GM23338 (cell line): ENCODE measurements around the gene ERI3. TPM values are rescaled to one million over a fixed set of nuclear protein-coding genes. Genes with fewer than 3 reads are reported as not detected.

Experiments used
- ATAC-seq: fragments of 200-7000 bp; cut with Tn5 transposase; 3 replicates; pipeline ENCODE4 v1.9.1; 2020
- DNase-seq: peaks from one replicate; pipeline ENCODE4 v3.0.0-alpha.2; 2015; ENCODE audit warnings: low spot score
- H2AFZ ChIP-seq: fragments of 200-600 bp; sonication (generic); 2 replicates; pipeline ENCODE4 v1.8.0; 2016; ENCODE audit warnings: antibody characterized with exemption, mild to moderate bottlenecking, moderate library complexity
- H3F3A ChIP-seq: fragments of 200-600 bp; sonication (generic); replicated peaks from 2 replicates; pipeline ENCODE4 v1.8.0; 2017; ENCODE audit warnings: antibody characterized with exemption, mixed run types, low read depth
- H3K27ac ChIP-seq: fragments of 200-600 bp; sonication (generic); 2 replicates; pipeline ENCODE4 v1.6.1; 2016; ENCODE audit warnings: low read depth
- H3K27me3 ChIP-seq: fragments of 200-600 bp; sonication (generic); 2 replicates; pipeline ENCODE4 v1.8.0; 2016; ENCODE audit warnings: mild to moderate bottlenecking, mixed run types, moderate library complexity; ENCODE audit not compliant: insufficient read depth
- H3K36me3 ChIP-seq: fragments of 200-600 bp; sonication (generic); 2 replicates; pipeline ENCODE4 v1.8.0; 2016; ENCODE audit warnings: mild to moderate bottlenecking; ENCODE audit not compliant: insufficient read depth
- H3K4me1 ChIP-seq: fragments of 200-600 bp; sonication (generic); 2 replicates; pipeline ENCODE4 v1.8.0; 2016; ENCODE audit warnings: mild to moderate bottlenecking, moderate library complexity; ENCODE audit not compliant: insufficient read depth
- H3K4me2 ChIP-seq: fragments of 200-600 bp; sonication (generic); 2 replicates; pipeline ENCODE4 v1.7.1; 2017; ENCODE audit warnings: mixed run types
- H3K4me3 ChIP-seq: fragments of 200-600 bp; sonication (generic); 2 replicates; pipeline ENCODE4 v1.6.1; 2016; ENCODE audit warnings: mixed run types
- H3K79me2 ChIP-seq: fragments of 200-600 bp; sonication (generic); replicated peaks from 2 replicates; pipeline ENCODE4 v1.8.0; 2017; ENCODE audit warnings: mild to moderate bottlenecking; ENCODE audit not compliant: insufficient read depth
- H3K9me2 ChIP-seq: fragments of 200-600 bp; sonication (generic); 2 replicates; pipeline ENCODE4 v1.8.0; 2017; ENCODE audit not compliant: insufficient read depth
- H4K20me1 ChIP-seq: fragments of 200-600 bp; sonication (generic); replicated peaks from 2 replicates; pipeline ENCODE4 v1.8.0; 2017; ENCODE audit warnings: mild to moderate bottlenecking; ENCODE audit not compliant: insufficient read depth
- H3K27ac Mint-ChIP-seq: 2 replicates; pipeline ENCODE4 v1.8.0; 2020; ENCODE audit warnings: inconsistent platforms, mild to moderate bottlenecking, moderate library complexity, mixed read lengths
- H3K27me3 Mint-ChIP-seq: 3 replicates; pipeline ENCODE4 v1.8.0; 2022; ENCODE audit warnings: low read depth, mild to moderate bottlenecking, moderate library complexity, mixed read lengths, inconsistent platforms; ENCODE audit not compliant: insufficient read depth, poor library complexity
- H3K36me3 Mint-ChIP-seq: 3 replicates; pipeline ENCODE4 v1.8.0; 2021; ENCODE audit warnings: low read depth, mild to moderate bottlenecking, inconsistent platforms, moderate library complexity, mixed read lengths
- H3K4me1 Mint-ChIP-seq: 3 replicates; pipeline ENCODE4 v1.8.0; 2020; ENCODE audit warnings: mild to moderate bottlenecking, inconsistent platforms, mixed read lengths
- H3K4me3 Mint-ChIP-seq: 3 replicates; pipeline ENCODE4 v1.8.0; 2021; ENCODE audit warnings: moderate library complexity, mild to moderate bottlenecking, inconsistent platforms, mixed read lengths
- H3K9me3 Mint-ChIP-seq: 3 replicates; pipeline ENCODE4 v1.8.0; 2020; ENCODE audit warnings: moderate library complexity, mild to moderate bottlenecking, inconsistent platforms, mixed read lengths
- CREB1 ChIP-seq: fragments of 250-450 bp; sonication (Bioruptor Pico); IDR thresholded peaks from 2 replicates; pipeline ENCODE4 v1.5.0; 2020; ENCODE audit warnings: low read depth, mild to moderate bottlenecking, moderate library complexity
- EZH2 ChIP-seq: fragments of 200-600 bp; sonication (generic); IDR thresholded peaks from one replicate; pipeline ENCODE4 v1.8.0; 2017; ENCODE audit warnings: antibody characterized with exemption, mild to moderate bottlenecking, low read depth; ENCODE audit not compliant: unreplicated experiment
- EZH2phosphoT487 ChIP-seq: fragments of 200-600 bp; sonication (generic); IDR thresholded peaks from one replicate; pipeline ENCODE4 v1.8.1; 2018; ENCODE audit warnings: antibody characterized with exemption; ENCODE audit not compliant: unreplicated experiment
- JUNB ChIP-seq: IDR thresholded peaks from one replicate; pipeline ENCODE4 v1.6.1; 2016; ENCODE audit warnings: antibody characterized with exemption; ENCODE audit not compliant: unreplicated experiment
- NANOG ChIP-seq: IDR thresholded peaks from 2 replicates; pipeline ENCODE4 v1.6.1; 2016; ENCODE audit warnings: antibody characterized with exemption, borderline replicate concordance
- POLR2AphosphoS5 ChIP-seq: IDR thresholded peaks from 2 replicates; pipeline ENCODE4 v1.6.1; 2016; ENCODE audit warnings: antibody characterized with exemption, low read depth
- STAT1 ChIP-seq: IDR thresholded peaks from one replicate; pipeline ENCODE4 v1.6.1; 2016; ENCODE audit warnings: antibody characterized with exemption; ENCODE audit not compliant: unreplicated experiment
- ZNF114 ChIP-seq: fragments of 250-450 bp; sonication (Bioruptor Pico); IDR thresholded peaks from 2 replicates; pipeline ENCODE4 v1.5.0; 2020; ENCODE audit warnings: mild to moderate bottlenecking, moderate library complexity
- ZNF331 ChIP-seq: fragments of 250-450 bp; sonication (Bioruptor Pico); IDR thresholded peaks from 2 replicates; pipeline ENCODE4 v1.5.0; 2020; ENCODE audit warnings: low read depth, mild to moderate bottlenecking, moderate library complexity
- ZNF462 ChIP-seq: fragments of 250-450 bp; sonication (Bioruptor Pico); IDR thresholded peaks from 2 replicates; pipeline ENCODE4 v1.5.0; 2020; ENCODE audit warnings: mild to moderate bottlenecking, moderate library complexity
- polyA plus RNA-seq: library from polyadenylated mRNA; unstranded; fragments of >200 nt; fragmentation: Nextera tagmentation; extraction: Ambion mirVana; gene quantifications from 2 replicates; pipeline ENCODE4 v1.2.1, GENCODE V29; 2016
- total RNA-seq: library from RNA; depleted of rRNA; stranded (reverse); fragments of >200 nt; shearing (Covaris generic); gene quantifications from 2 replicates; pipeline ENCODE4 v1.2.3, GENCODE V29; 2014
- TF ChIP-seq, protein P1 (sequence below): IDR thresholded peaks from one replicate; pipeline ENCODE4 v1.6.1; 2018; ENCODE audit warnings: antibody characterized with exemption; ENCODE audit not compliant: unreplicated experiment
- TF ChIP-seq, protein P2 (sequence below), 2 experiments: fragments of 200-600 bp in 1 of 2; sonication (generic) in 1 of 2; conservative IDR thresholded peaks; 2 replicates each; pipeline versions ENCODE4 v1.5.1 to v1.6.1; 2016 to 2017; ENCODE audit warnings: antibody characterized with exemption in 2 of 2, low read depth in 2 of 2, mild to moderate bottlenecking in 2 of 2, moderate library complexity in 1 of 2
- TF ChIP-seq, protein P3 (sequence below): IDR thresholded peaks from 2 replicates; pipeline ENCODE4 v1.6.1; 2016; ENCODE audit warnings: antibody characterized with exemption

The ERI3 gene
- total and polyA plus RNA-seq, 2 experiments from 2014 or later, result 63.0 to 70.1 TPM

DNA sequence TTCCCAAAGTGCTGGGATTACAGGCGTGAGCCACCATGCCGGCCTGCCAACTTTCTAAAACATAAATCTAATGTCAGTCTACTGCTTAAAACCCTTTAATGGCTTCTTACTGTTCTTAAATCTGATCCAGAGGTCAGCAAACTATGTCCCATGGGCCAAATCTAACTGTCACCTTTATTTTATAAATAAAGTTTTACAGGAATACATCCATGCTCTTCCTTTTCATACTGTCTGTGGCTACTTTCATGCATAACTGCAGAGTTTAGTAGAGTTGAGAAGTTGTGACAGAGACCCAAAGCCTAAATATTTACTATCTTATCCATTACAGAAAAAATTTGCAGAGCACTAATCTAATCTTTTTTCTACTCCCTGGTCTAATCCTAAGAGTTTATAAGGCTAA lies 3.8 kb downstream of the ERI3 start:
- no peaks in the 10 kb centered on the region for H3K9me2 ChIP-seq

More for the DNA sequence above, 3.8 kb downstream of the ERI3 start:
- ATAC-seq (no peak), DNase-seq (no peak)
- Histone ChIP-seq H4K20me1 (peaks cover 50% of the 10 kb centered on the region), H3K36me3 (no peaks in the 10 kb centered on the region), H3K4me1 (peaks cover 42% of the 10 kb centered on the region), H3K4me3 (no peak overlapping the region), H3K27ac (no peak overlapping the region), H3F3A (0 out of 2 replicates have a peak, but pooled peaks cover 8% of the 10 kb centered on the region), H3K27me3 (no peaks in the 10 kb centered on the region), H3K4me2 (no peak overlapping the region), H3K79me2 (peaks cover 83% of the 10 kb centered on the region), H2AFZ (no peak overlapping the region)
- peaks cover 6% of the 10 kb centered on the region; the same call in 1 of the 3 replicates for H3K36me3 Mint-ChIP-seq
- no peaks in the 10 kb centered on the region for H3K9me3 Mint-ChIP-seq
- H3K4me1 Mint-ChIP-seq, result peaks cover 58% of the 10 kb centered on the region
- H3K4me3 Mint-ChIP-seq, result no peak overlapping the region
- TF ChIP-seq ZNF462 (no peak), ZNF114 (CRISPR knock-in tag) (no peak), POLR2AphosphoS5 (no peak), EZH2 (no peak), STAT1 (no peak), CREB1 (CRISPR knock-in tag) (no peak), ZNF331 (CRISPR knock-in tag) (no peak), EZH2phosphoT487 (no peak), NANOG (no peak), JUNB (no peak)
- TF ChIP-seq, protein P1, sequence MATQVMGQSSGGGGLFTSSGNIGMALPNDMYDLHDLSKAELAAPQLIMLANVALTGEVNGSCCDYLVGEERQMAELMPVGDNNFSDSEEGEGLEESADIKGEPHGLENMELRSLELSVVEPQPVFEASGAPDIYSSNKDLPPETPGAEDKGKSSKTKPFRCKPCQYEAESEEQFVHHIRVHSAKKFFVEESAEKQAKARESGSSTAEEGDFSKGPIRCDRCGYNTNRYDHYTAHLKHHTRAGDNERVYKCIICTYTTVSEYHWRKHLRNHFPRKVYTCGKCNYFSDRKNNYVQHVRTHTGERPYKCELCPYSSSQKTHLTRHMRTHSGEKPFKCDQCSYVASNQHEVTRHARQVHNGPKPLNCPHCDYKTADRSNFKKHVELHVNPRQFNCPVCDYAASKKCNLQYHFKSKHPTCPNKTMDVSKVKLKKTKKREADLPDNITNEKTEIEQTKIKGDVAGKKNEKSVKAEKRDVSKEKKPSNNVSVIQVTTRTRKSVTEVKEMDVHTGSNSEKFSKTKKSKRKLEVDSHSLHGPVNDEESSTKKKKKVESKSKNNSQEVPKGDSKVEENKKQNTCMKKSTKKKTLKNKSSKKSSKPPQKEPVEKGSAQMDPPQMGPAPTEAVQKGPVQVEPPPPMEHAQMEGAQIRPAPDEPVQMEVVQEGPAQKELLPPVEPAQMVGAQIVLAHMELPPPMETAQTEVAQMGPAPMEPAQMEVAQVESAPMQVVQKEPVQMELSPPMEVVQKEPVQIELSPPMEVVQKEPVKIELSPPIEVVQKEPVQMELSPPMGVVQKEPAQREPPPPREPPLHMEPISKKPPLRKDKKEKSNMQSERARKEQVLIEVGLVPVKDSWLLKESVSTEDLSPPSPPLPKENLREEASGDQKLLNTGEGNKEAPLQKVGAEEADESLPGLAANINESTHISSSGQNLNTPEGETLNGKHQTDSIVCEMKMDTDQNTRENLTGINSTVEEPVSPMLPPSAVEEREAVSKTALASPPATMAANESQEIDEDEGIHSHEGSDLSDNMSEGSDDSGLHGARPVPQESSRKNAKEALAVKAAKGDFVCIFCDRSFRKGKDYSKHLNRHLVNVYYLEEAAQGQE, result no peak
- TF ChIP-seq, protein P2, sequence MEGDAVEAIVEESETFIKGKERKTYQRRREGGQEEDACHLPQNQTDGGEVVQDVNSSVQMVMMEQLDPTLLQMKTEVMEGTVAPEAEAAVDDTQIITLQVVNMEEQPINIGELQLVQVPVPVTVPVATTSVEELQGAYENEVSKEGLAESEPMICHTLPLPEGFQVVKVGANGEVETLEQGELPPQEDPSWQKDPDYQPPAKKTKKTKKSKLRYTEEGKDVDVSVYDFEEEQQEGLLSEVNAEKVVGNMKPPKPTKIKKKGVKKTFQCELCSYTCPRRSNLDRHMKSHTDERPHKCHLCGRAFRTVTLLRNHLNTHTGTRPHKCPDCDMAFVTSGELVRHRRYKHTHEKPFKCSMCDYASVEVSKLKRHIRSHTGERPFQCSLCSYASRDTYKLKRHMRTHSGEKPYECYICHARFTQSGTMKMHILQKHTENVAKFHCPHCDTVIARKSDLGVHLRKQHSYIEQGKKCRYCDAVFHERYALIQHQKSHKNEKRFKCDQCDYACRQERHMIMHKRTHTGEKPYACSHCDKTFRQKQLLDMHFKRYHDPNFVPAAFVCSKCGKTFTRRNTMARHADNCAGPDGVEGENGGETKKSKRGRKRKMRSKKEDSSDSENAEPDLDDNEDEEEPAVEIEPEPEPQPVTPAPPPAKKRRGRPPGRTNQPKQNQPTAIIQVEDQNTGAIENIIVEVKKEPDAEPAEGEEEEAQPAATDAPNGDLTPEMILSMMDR (conservative IDR thresholded peaks at IDR 0.05; ENCODE audit: low read depth in 2 of 2), result no peak
- TF ChIP-seq, protein P3, sequence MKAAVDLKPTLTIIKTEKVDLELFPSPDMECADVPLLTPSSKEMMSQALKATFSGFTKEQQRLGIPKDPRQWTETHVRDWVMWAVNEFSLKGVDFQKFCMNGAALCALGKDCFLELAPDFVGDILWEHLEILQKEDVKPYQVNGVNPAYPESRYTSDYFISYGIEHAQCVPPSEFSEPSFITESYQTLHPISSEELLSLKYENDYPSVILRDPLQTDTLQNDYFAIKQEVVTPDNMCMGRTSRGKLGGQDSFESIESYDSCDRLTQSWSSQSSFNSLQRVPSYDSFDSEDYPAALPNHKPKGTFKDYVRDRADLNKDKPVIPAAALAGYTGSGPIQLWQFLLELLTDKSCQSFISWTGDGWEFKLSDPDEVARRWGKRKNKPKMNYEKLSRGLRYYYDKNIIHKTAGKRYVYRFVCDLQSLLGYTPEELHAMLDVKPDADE, result no peak
- no peak overlapping the region for H3K27ac Mint-ChIP-seq
- peaks cover 5% of the 10 kb centered on the region for H3K27me3 Mint-ChIP-seq
